ENCODE data around the gene ADAMTS2.

DNA sequence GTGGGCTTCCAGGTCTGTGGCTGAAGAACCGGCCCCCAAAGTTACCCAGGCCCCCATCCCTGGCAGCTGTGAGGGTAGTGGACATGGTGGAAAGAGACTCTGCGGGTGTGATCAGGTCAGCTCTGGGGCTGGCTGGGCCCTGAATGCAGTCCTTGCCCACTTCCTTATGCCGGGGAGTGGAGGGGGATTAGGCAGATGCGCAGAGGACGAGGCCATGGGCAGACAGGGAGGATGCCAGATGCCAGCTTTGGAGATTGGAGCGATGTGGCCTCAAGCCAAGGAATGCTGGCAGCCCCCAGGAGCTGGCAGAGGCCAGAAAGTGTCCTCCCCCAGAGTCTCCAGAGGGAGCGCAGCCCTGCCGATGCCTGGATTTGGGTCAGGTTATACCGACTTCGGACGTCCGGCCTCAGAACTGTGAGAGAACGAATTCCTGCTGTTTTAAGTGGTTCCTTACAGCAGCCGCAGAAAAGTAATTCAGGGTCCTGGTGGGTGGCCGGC, 69.8 kb downstream of the ADAMTS2 start:
- TF ChIP-seq EZH2 (IDR thresholded peaks at IDR 0.05; ENCODE audit: insufficient read depth, poor library complexity, severe bottlenecking): no peak
- no peak for TF ChIP-seq EZH2phosphoT487 (IDR thresholded peaks at IDR 0.05; ENCODE audit: insufficient read depth, low read depth)
